ENCODE measurements around the gene NSMCE1. TPM values are rescaled to one million over a fixed set of nuclear protein-coding genes. Genes with fewer than 3 reads are reported as not detected.

The NSMCE1 gene
- total RNA-seq, 1 experiment from 2014 or later: 19.3 TPM

DNA sequence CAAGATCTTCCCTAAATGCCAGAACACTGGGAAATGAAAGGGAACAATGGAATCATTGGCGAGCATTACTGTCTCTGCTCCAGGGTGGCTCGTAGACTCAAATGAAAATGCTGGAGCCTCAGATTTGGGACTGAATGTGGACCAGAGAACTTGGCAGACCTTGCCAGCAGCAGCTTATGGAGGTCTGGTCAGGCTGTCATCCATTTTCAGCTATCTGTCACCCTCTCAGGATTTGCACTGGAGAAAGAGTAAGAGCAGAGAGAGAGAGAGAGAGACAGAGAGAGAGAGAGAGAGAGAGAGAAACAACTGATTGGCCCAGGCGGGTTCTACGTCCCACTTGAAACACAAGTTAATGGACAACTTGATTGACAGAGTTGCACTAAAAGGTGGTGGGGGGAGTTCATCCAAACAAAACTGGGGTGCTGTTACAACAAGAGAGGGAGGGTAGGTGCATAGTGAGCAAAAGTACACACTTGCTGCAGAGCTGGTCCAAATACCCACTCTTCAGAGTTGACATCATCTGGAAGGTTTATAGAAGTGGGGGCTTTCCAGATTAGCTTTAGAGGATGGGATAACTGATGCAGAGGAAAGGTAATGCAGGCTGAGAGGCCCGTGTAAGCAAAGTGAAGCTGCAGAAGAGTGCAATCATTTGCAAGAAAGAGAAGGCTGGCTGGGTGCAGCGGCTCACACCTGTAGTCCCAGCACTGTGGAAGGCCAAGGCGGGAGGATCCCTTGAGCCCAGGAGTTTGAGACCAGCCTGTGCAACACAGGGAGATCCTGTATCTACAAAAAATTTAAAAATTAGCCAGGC, 16.5 kb upstream of the NSMCE1 start:
- Mint-ChIP-seq H3K36me3 (ENCODE audit: insufficient read depth in 1 of 3, low read depth in 3 of 3) (no peaks in the 10 kb centered on the region), H3K4me1 (peaks cover 7 to 8% of the 10 kb centered on the region in 2 experiments), H3K27ac (no peak overlapping the region), H3K9me3 (no peaks in the 10 kb centered on the region), H3K27me3 (ENCODE audit: low read depth) (no peaks in the 10 kb centered on the region; the same call in 1 of the 2 replicates), H3K4me3 (no peak overlapping the region)
- no peak overlapping the region for H3K14ac ChIP-seq (ENCODE audit: insufficient read depth, low read length)
- H3K56ac ChIP-seq (ENCODE audit: insufficient read length, low read depth, low read length): no peak overlapping the region
- no peaks in the 10 kb centered on the region for H3K23me2 ChIP-seq (ENCODE audit: insufficient read length, low read depth, low read length, poor library complexity, severe bottlenecking)
- TF ChIP-seq, protein P1, sequence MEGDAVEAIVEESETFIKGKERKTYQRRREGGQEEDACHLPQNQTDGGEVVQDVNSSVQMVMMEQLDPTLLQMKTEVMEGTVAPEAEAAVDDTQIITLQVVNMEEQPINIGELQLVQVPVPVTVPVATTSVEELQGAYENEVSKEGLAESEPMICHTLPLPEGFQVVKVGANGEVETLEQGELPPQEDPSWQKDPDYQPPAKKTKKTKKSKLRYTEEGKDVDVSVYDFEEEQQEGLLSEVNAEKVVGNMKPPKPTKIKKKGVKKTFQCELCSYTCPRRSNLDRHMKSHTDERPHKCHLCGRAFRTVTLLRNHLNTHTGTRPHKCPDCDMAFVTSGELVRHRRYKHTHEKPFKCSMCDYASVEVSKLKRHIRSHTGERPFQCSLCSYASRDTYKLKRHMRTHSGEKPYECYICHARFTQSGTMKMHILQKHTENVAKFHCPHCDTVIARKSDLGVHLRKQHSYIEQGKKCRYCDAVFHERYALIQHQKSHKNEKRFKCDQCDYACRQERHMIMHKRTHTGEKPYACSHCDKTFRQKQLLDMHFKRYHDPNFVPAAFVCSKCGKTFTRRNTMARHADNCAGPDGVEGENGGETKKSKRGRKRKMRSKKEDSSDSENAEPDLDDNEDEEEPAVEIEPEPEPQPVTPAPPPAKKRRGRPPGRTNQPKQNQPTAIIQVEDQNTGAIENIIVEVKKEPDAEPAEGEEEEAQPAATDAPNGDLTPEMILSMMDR (conservative IDR thresholded peaks at IDR 0.05): no peak
- no peaks in the 10 kb centered on the region for H3K4me1 ChIP-seq (ENCODE audit: insufficient read depth, low read length)
- no peak overlapping the region for H2BK12ac ChIP-seq (ENCODE audit: insufficient read length, low read depth, low read length)
- no peak overlapping the region for H2BK120ac ChIP-seq (ENCODE audit: low read depth, low read length, poor library complexity, severe bottlenecking)
- no peak overlapping the region for H4K8ac ChIP-seq (replicated peaks; ENCODE audit: insufficient read length, low read depth, low read length)
- H3K79me2 ChIP-seq (ENCODE audit: insufficient read depth, low read length): no peaks in the 10 kb centered on the region
- no peak overlapping the region for H2BK15ac ChIP-seq (ENCODE audit: low read depth, low read length)
- H3T11ph ChIP-seq (ENCODE audit: low read length): no peak overlapping the region
- H3K4ac ChIP-seq (ENCODE audit: low read depth, low read length): no peak overlapping the region
- DNase-seq: no peak
- no peak overlapping the region for H3K27ac ChIP-seq (ENCODE audit: insufficient read length, low read depth, low read length)
- H2AK5ac ChIP-seq (ENCODE audit: insufficient read length, low read length): no peak overlapping the region
- H4K5ac ChIP-seq (ENCODE audit: insufficient read length, low read depth, low read length): no peak overlapping the region
- no peak overlapping the region for H3K4me2 ChIP-seq (ENCODE audit: insufficient read depth, insufficient read length, low read length)
- no peak overlapping the region for H4K91ac ChIP-seq (ENCODE audit: insufficient read length, low read depth, low read length)
- H2AFZ ChIP-seq (ENCODE audit: low read length): no peak overlapping the region
- H2BK20ac ChIP-seq (ENCODE audit: low read depth, low read length, poor library complexity, severe bottlenecking): no peak overlapping the region
- no peak overlapping the region for H3K18ac ChIP-seq (ENCODE audit: insufficient read length, low read depth, low read length)
- H3K23ac ChIP-seq (ENCODE audit: insufficient read length, low read depth, low read length): no peak overlapping the region
- WGBS (ENCODE audit: extremely low coverage, insufficient read length, low lambda C conversion rate): no CpG with 5 or more reads among the region's 7 CpGs
- H3K9ac ChIP-seq (ENCODE audit: extremely low read depth, insufficient read length, low read length): no peak overlapping the region
- no peaks in the 10 kb centered on the region for H3K79me1 ChIP-seq (ENCODE audit: insufficient read depth, low read depth, low read length, poor library complexity, severe bottlenecking)
- H4K20me1 ChIP-seq (ENCODE audit: control insufficient read depth, insufficient read depth, insufficient read length): no peaks in the 10 kb centered on the region
- H3K9me3 ChIP-seq (ENCODE audit: control insufficient read depth, low read depth, low read length): no peaks in the 10 kb centered on the region
- H2BK5ac ChIP-seq (ENCODE audit: insufficient read length, low read length): no peak overlapping the region
- no peaks in the 10 kb centered on the region for H3K27me3 ChIP-seq (ENCODE audit: insufficient read depth, low read length)

Measured in H9 (cell line).